ENCODE measurements around the gene NINJ2. TPM values are rescaled to one million over a fixed set of nuclear protein-coding genes. Genes with fewer than 3 reads are reported as not detected.

NINJ2 gene
- total RNA-seq, 4 donors from 2014 or later: 0.97 to 5.4 (median 2.3) TPM; not detected in 1

GRCh38 chr12:586318-587071 is 76.8 kb downstream of the NINJ2 start:
- Histone ChIP-seq H3K9me3 (no peaks in the 10 kb centered on the region), H3K27me3 (no peaks in the 10 kb centered on the region), H3K4me1 (no peaks in the 10 kb centered on the region), H3K36me3 (no peaks in the 10 kb centered on the region), H3K27ac (no peak overlapping the region), H3K4me3 (no peak overlapping the region)
- TF ChIP-seq POLR2A (IDR thresholded peaks at IDR 0.05) (no peak), CTCF (IDR thresholded peaks at IDR 0.05) (no peak)
- DNase-seq: no peak
- intact Hi-C loops (cut with DNase I; ENCODE audit: low total_unique reads): no loop called here

GRCh38 chr12:585062-586061 is 77.9 kb downstream of the NINJ2 start:
- Histone ChIP-seq H3K4me1 (no peaks in the 10 kb centered on the region), H3K9me3 (no peaks in the 10 kb centered on the region), H3K4me3 (no peak overlapping the region), H3K27me3 (no peaks in the 10 kb centered on the region), H3K36me3 (no peaks in the 10 kb centered on the region), H3K27ac (no peak overlapping the region)
- intact Hi-C loops (cut with DNase I; ENCODE audit: low total_unique reads): no loop called here
- TF ChIP-seq CTCF (IDR thresholded peaks at IDR 0.05): no peak
- no peak for TF ChIP-seq POLR2A (IDR thresholded peaks at IDR 0.05)
- no peak for DNase-seq

- no peaks in the 10 kb centered on the region for H3K27me3 ChIP-seq
- H3K27ac ChIP-seq: no peak overlapping the region
- H3K4me3 ChIP-seq: no peak overlapping the region
- DNase-seq: peak in 1 of 2 donors; percentile 7
- H3K4me1 ChIP-seq: no peaks in the 10 kb centered on the region
- H3K9me3 ChIP-seq: no peaks in the 10 kb centered on the region
- no peaks in the 10 kb centered on the region for H3K36me3 ChIP-seq
- no peak for TF ChIP-seq CTCF (IDR thresholded peaks at IDR 0.05)
- TF ChIP-seq POLR2A (IDR thresholded peaks at IDR 0.05): no peak
- intact Hi-C loops (cut with DNase I; ENCODE audit: low total_unique reads): no loop called here
Measured at GRCh38 chr12:583251-583869, 79.9 kb downstream of the NINJ2 start.

- no peak for TF ChIP-seq POLR2A (IDR thresholded peaks at IDR 0.05)
- no peak for TF ChIP-seq CTCF (IDR thresholded peaks at IDR 0.05)
Measured at GRCh38 chr12:581746-582145, 81.5 kb downstream of the NINJ2 start.

More at GRCh38 chr12:581746-582145, 81.5 kb downstream of the NINJ2 start:
- DNase-seq: peak in 1 of 2 donors; percentile 9
- no peak overlapping the region for H3K4me3 ChIP-seq
- no peak overlapping the region for H3K27ac ChIP-seq
- H3K9me3 ChIP-seq: no peaks in the 10 kb centered on the region
- no peaks in the 10 kb centered on the region for H3K27me3 ChIP-seq
- intact Hi-C loops (cut with DNase I; ENCODE audit: low total_unique reads): no loop called here
- no peaks in the 10 kb centered on the region for H3K36me3 ChIP-seq
- no peaks in the 10 kb centered on the region for H3K4me1 ChIP-seq
